DMS 273 (cell line): Measurements from ENCODE around the gene NOL6.
A peak's percentile ranks its signal among the peaks of the same experiment; 100 is the strongest.
"Not testable (repeated sequence)": the region's sequence is repeated elsewhere in the genome, so short reads cannot be mapped to it uniquely, and the experiment has no call there.

Source experiments
- DNase-seq: peaks from one replicate; lab custom pipeline; 2025; ENCODE audit not compliant: unreplicated experiment; lab: John Stamatoyannopoulos, UW

NOL6 gene

GRCh38 chr9:33434317-33435105 lies 39.2 kb downstream of the NOL6 start:
- DNase-seq, result no peak

GRCh38 chr9:33433871-33434270 lies 39.9 kb downstream of the NOL6 start:
- DNase-seq, result no peak

GRCh38 chr9:33431420-33431819 lies 42.3 kb downstream of the NOL6 start:
- DNase-seq, result no peak

- no peak for DNase-seq
Observed at GRCh38 chr9:33430942-33431341, 42.8 kb downstream of the NOL6 start.

GRCh38 chr9:33429256-33429985 lies 44.3 kb downstream of the NOL6 start:
- DNase-seq, result no peak

- DNase-seq, result no peak
Observed at GRCh38 chr9:33426843-33427293, 46.9 kb downstream of the NOL6 start.

- DNase-seq, result no peak
Observed at GRCh38 chr9:33425128-33425533, 48.6 kb downstream of the NOL6 start.

GRCh38 chr9:33424492-33424891 lies 49.2 kb downstream of the NOL6 start:
- DNase-seq, result not testable (repeated sequence)

GRCh38 chr9:33424043-33424442 lies 49.7 kb downstream of the NOL6 start:
- DNase-seq, result not testable (repeated sequence)

GRCh38 chr9:33419708-33420303 lies 53.9 kb downstream of the NOL6 start:
- no peak for DNase-seq

- no peak for DNase-seq
Observed at GRCh38 chr9:33418090-33418489, 55.6 kb downstream of the NOL6 start.

- no peak for DNase-seq
Observed at GRCh38 chr9:33416996-33417395, 56.7 kb downstream of the NOL6 start.

- DNase-seq, result peak; percentile 67
Observed at GRCh38 chr9:33415501-33416038, 58.2 kb downstream of the NOL6 start.

- DNase-seq, result no peak
Observed at GRCh38 chr9:33414889-33415500, 58.7 kb downstream of the NOL6 start.

GRCh38 chr9:33414268-33414667 lies 59.5 kb downstream of the NOL6 start:
- DNase-seq, result no peak
